Astrocyte of the spinal cord (primary cell): Measurements from ENCODE around the gene DDHD1.
"Not testable (repeated sequence)": the region's sequence is repeated elsewhere in the genome, so short reads cannot be mapped to it uniquely, and the experiment has no call there.

Experiments
- DNase-seq: peaks from one replicate; pipeline ENCODE4 v3.0.0; 2011; ENCODE audit warnings: low read depth, low spot score
- H3K4me3 ChIP-seq: 2 replicates; pipeline ENCODE4 v1.5.1; 2011; ENCODE audit warnings: low read depth, mild to moderate bottlenecking, low read length, moderate library complexity
- in situ Hi-C: cut with HindIII; loops from 2 replicates; pipeline ENCODE4 v1.10.0; 2017; ENCODE audit warnings: low sequenced_read_pairs
- TF ChIP-seq, protein P1 (sequence below): IDR thresholded peaks from 2 replicates; pipeline ENCODE4 v1.5.1; 2012; ENCODE audit warnings: low read depth, mild to moderate bottlenecking, low read length, inconsistent platforms

DDHD1 gene

DNA sequence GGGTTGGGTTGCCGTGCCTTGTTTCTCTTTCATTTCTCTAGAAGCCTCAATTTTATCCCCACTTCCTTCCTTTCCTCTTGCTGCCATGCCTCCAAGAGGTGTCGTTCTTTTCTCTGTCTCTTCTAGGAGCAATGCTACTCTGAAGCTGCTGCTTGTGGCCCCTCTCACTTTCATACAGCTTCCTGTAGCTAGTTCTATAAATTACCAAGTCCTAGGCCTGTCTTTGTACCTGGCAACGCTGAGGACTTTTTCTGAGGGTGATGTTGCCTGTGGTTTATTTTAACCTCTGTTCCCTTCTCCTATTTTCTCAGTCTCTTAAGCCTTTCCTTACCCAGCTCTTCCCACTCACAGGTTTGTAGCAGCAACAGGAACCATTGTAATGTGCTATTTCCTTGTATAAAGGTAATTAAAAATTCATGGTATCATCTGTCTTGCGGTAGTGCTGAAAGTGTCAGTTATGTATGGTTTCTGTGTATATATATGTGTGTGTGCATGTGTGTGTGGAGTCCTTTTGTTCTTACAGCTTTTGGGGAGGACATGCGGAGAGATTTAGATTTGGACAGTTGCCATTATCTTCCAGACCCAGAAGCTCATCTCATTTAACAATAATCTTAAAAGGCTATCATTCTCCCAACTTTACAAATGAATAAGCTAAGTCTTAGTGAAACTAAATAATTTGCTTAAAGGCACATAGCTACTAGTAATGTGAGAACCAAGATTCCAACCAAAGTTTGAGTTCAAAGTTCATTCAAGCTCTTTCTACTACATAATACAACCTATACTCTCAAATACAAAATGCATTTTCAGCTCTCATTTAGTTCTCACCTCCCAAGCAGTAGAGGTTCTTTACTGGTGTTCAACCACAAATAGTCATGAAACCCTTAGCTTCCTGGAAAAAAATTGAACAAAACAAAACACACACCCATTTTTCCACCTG, 43.8 kb downstream of the DDHD1 start:
- TF ChIP-seq, protein P1, sequence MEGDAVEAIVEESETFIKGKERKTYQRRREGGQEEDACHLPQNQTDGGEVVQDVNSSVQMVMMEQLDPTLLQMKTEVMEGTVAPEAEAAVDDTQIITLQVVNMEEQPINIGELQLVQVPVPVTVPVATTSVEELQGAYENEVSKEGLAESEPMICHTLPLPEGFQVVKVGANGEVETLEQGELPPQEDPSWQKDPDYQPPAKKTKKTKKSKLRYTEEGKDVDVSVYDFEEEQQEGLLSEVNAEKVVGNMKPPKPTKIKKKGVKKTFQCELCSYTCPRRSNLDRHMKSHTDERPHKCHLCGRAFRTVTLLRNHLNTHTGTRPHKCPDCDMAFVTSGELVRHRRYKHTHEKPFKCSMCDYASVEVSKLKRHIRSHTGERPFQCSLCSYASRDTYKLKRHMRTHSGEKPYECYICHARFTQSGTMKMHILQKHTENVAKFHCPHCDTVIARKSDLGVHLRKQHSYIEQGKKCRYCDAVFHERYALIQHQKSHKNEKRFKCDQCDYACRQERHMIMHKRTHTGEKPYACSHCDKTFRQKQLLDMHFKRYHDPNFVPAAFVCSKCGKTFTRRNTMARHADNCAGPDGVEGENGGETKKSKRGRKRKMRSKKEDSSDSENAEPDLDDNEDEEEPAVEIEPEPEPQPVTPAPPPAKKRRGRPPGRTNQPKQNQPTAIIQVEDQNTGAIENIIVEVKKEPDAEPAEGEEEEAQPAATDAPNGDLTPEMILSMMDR: no peak
- DNase-seq: no peak
- in situ Hi-C loops: no loop called here
- no peak overlapping the region for H3K4me3 ChIP-seq

DNA sequence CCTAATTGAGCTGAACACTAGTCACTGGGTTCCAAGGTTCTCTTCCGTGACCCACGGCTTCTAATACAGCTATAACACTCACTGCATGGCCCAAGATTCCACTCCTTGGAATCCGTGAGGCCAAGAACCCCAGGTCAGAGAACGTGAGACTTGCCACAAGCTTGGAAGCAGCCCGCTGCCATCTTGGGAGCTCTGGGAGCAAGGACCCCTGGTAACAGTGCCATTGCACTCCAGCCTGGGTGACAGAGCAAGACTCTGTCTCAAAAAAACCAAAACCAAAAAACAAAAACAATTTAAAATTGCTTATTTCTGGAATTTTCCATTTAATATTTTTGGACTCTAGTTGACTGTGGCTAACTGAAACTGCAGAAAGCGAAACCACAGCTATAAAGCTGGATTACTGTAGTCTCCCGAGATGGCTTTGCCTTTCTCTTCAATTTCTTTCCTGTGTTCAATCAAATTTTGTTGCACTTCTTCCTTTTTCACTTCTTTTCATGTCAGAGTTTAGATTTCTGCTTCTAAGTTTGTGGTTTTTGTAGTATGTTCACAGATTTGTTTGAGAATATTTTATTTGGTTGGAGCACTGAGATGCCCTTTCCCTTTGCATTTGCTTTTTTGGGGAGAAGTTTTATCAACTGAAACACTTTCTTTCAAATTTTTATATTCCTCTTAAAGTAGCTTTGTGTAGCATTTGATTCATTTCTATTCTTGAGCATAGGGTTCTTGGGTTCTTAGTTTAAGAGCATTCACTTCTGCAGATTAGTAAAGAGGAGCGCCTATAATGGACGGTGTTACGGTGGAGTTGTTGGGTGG, 44.6 kb downstream of the DDHD1 start:
- H3K4me3 ChIP-seq: no peak overlapping the region
- TF ChIP-seq, protein P1: no peak
- DNase-seq: no peak
- in situ Hi-C loops: no loop called here

DNA sequence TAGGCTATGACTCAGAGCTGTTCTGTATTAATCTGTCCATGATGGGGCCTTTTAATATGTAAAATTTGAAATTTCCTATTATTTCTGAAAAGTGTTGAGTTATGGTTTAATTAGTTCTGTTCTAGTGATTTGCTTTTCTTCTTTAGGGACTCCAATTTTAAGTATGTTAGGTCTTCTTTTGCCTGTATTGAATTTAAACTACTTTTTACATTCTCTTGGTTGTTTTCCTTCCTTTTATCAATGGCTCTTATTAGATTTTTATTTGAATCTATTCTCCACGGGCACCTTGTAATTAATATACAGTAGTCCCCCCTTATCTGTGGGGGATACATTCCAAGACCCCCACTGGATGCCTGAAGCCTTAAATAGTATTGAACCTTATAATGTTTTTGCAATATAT, 46.4 kb downstream of the DDHD1 start:
- no peak overlapping the region for H3K4me3 ChIP-seq
- TF ChIP-seq, protein P1: no peak
- in situ Hi-C loops: no loop called here
- no peak for DNase-seq

DNA sequence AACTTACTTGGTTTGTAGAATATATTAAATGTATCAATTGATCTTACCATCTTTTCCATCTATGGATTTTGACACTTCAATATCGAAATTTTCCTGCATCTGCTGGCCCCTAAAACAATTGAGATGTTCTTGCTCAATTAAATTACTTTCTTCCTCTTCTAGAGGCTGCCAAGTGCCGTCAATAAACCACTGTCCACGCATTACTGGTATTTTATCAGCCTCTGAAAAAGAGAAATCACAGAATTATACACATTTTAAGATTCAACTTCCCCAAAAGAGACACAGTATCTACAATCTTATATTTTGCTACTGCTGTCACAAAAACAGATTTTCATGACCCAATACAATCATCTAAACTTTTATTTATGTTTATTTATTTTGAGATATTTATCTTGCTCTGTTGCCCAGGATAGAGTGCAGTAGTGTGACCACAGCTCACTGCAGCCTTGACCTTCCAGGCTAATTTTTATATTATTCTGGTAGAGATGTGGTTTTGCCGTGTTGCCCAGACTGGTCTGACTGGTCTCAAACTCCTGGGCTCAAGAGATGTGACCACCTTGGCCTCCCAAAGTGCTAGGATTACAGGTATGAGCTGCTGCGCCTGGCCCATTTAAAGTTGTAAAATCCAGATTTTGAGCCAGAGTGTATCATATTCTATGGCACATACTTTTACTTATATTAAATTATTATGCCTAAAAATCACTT, 49.3 kb downstream of the DDHD1 start:
- in situ Hi-C loops: no loop called here

DNA sequence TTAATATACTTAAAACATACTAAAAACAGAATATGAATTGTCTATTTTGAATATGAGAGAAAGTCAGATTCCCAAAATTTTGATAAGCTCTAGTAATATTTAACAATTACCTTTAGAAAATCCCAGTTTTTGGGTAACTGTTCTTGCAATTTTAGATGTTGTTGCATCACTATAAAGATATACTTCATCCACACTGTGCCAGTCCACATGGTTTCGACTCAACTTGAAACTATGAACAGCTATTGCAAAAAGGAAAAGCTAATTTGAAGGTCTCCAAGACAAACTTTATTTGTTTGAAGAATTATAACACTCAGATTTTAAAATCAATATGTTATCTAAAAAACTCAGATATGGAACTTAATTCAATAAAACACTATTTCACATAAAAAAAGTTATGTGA, 59.9 kb downstream of the DDHD1 start:
- in situ Hi-C loops: no loop called here
- peak; percentile 16 for DNase-seq
- TF ChIP-seq, protein P1: no peak
- H3K4me3 ChIP-seq: no peak overlapping the region

More for the DNA sequence above, 49.3 kb downstream of the DDHD1 start:
- TF ChIP-seq, protein P1: no peak
- DNase-seq: no peak
- H3K4me3 ChIP-seq: no peak overlapping the region

DNA sequence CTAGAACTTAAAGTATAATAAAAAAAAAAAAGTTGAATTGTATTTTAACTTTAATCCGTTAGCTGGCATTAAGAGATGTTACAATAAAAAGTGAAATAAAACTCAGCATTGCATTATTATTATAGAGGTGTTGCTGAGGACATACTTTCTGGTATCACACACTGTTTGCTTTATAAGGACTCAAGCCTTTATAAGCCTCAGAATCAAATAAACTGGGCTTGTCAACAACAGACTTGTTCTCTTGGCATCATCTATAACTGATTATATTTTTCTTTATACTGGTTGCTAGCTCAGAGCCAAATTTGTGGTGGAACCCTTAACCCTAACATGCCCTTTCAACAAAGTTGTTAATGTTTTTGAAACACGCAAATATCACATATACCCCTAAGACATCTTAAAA, 62.3 kb downstream of the DDHD1 start:
- DNase-seq: no peak
- in situ Hi-C loops: no loop called here
- TF ChIP-seq, protein P1: no peak
- H3K4me3 ChIP-seq: no peak overlapping the region

DNA sequence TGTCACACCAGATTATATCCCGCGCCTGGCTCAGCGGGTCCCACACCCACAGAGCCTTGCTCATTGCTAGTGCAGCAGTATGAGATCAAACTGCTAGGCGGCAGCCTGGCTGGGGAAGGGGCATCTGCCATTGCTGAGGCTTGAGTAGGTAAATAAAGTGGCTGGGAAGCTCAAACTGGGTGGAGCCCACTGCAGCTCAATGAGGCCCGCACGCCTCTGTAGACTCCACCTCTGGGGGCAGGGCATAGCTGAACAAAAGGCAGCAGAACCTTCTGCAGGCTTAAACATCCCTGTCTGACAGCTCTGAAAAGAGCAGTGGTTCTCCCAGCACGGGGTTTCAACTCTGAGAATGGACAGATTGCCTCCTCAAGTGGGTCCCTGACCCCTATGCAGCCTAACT, 68.2 kb downstream of the DDHD1 start:
- DNase-seq, in situ Hi-C loops, H3K4me3 ChIP-seq: not testable (repeated sequence)
